ENCODE measurements around the gene ZDHHC16. TPM values are rescaled to one million over a fixed set of nuclear protein-coding genes. Genes with fewer than 3 reads are reported as not detected.

ZDHHC16 gene
- total and polyA plus RNA-seq, 10 of the 15 experiments (the other 5 are each of a cell fraction or from before 2014, with no cell fraction given), result 16.8 to 63.1 (median 29.8) TPM

GRCh38 chr10:97407211-97407951 lies 38.6 kb upstream of the ZDHHC16 start (continued):
- no peak for TF ChIP-seq CUX1 (IDR thresholded peaks at IDR 0.05; ENCODE audit: insufficient replicate concordance, low read depth, low read length)
- TF ChIP-seq NFYA (IDR thresholded peaks at IDR 0.05; ENCODE audit: borderline replicate concordance, low read depth, low read length), result no peak
- TF ChIP-seq IRF5 (IDR thresholded peaks at IDR 0.05; ENCODE audit: borderline replicate concordance), result no peak
- TF ChIP-seq SIN3A (IDR thresholded peaks at IDR 0.05; ENCODE audit: low read depth, low read length), result 0 out of 2 replicates have a peak, but pooled peaks have one; percentile 47
- TF ChIP-seq ZBTB11 (CRISPR knock-in tag; IDR thresholded peaks at IDR 0.05), result no peak
- no peak for TF ChIP-seq MXI1 (IDR thresholded peaks at IDR 0.05; ENCODE audit: low read depth, low read length)
- no peak for TF ChIP-seq CEBPB (IDR thresholded peaks at IDR 0.05; ENCODE audit: borderline replicate concordance in 1 of 2, low read depth in 2 of 2, low read length in 2 of 2)
- no peak for TF ChIP-seq SUPT20H (IDR thresholded peaks at IDR 0.05; ENCODE audit: borderline replicate concordance, control insufficient read depth, low read depth, low read length)
- TF ChIP-seq SPI1 (IDR thresholded peaks at IDR 0.05; ENCODE audit: borderline replicate concordance, insufficient read depth, low read depth, low read length), result no peak
- TF ChIP-seq TCF7 (IDR thresholded peaks at IDR 0.05; ENCODE audit: borderline replicate concordance), result no peak
- TF ChIP-seq CHD4 (IDR thresholded peaks at IDR 0.05), result no peak
- peak; percentile 55; the same call in 1 of the 2 replicates for TF ChIP-seq NBN (IDR thresholded peaks at IDR 0.05)
- TF ChIP-seq RFX5 (IDR thresholded peaks at IDR 0.05; ENCODE audit: low read depth, low read length), result 0 out of 2 replicates have a peak, but pooled peaks have one; percentile 16
- TF ChIP-seq BCL11A (IDR thresholded peaks at IDR 0.05; ENCODE audit: low read depth, low read length), result no peak
- TF ChIP-seq LARP7 (IDR thresholded peaks at IDR 0.05), result no peak
- no peak for TF ChIP-seq ZBTB33 (IDR thresholded peaks at IDR 0.05)
- no peak for TF ChIP-seq HDGF (IDR thresholded peaks at IDR 0.05)
- peak in 1 of 2 experiments; percentile 40; a peak in 1 of 4 replicates for TF ChIP-seq SRF (IDR thresholded peaks at IDR 0.05; ENCODE audit: low read depth in 2 of 2, low read length in 2 of 2)

Measured in GM12878 (cell line).